K562 (cell line): Measurements from ENCODE around the gene CKM. TPM values are rescaled to one million over a fixed set of nuclear protein-coding genes. Genes with fewer than 3 reads are reported as not detected.

Experiments
- ATAC-seq: fragments of 200-7000 bp; cut with Tn5 transposase; 3 replicates; pipeline ENCODE4 v1.9.1; 2020; ENCODE audit warnings: moderate library complexity
- BruUV-seq: library from RNA; stranded (reverse); fragments of 400-500 nt; replicated peaks from 2 replicates; lab custom pipeline; 2021; lab: Mats Ljungman, UMichigan
- CTCF ChIA-PET: fragments of 300-600 bp; formaldehyde crosslinking; extraction: SDS; loops from one replicate; lab custom pipeline; 2021; ENCODE audit warnings: low intra/inter-chr PET ratio; lab: Yijun Ruan, JAX
- POLR2A ChIA-PET: fragments of 300-600, 350-650 bp; sonication (Branson Sonifier 250); formaldehyde crosslinking; extraction: SDS; loops from one replicate; lab custom pipeline; 2021; ENCODE audit warnings: antibody characterized with exemption, inconsistent platforms; lab: Yijun Ruan, JAX
- DNase-seq, 4 experiments: peaks; one replicate each; pipeline versions ENCODE4 v3.0.0 to v3.0.0-alpha.2; 2011 to 2018; ENCODE audit warnings: low spot score in 3 of 4, mixed read lengths in 3 of 4; ENCODE audit errors: extremely low read depth in 1 of 4
- FAIRE-seq: peaks from 2 replicates; lab custom pipeline; 2011; peaks lifted over from hg19 to GRCh38; lab: Jason Lieb, UNC
- H2AFZ ChIP-seq: 2 replicates; pipeline ENCODE4 v1.6.0; 2011; ENCODE audit warnings: low read depth, low read length, control low read depth, inconsistent platforms
- H3K27ac ChIP-seq: fragments of 200-600 bp; 3 replicates; pipeline ENCODE4 v1.8.0; 2011; ENCODE audit warnings: low read depth, mild to moderate bottlenecking, control low read depth, inconsistent platforms, low read length, moderate library complexity, mixed read lengths; ENCODE audit errors: extremely low read depth
- H3K27me3 ChIP-seq, 2 experiments: fragments of 300-600 bp in 1 of 2; 2 replicates in 1 of 2; 3 replicates in 1 of 2; pipeline versions ENCODE4 v1.6.0 to v1.8.0; 2011; ENCODE audit warnings: inconsistent platforms in 2 of 2, low read length in 2 of 2, mild to moderate bottlenecking in 1 of 2, mixed read lengths in 1 of 2, moderate library complexity in 1 of 2; ENCODE audit not compliant: control insufficient read depth in 2 of 2, insufficient read depth in 2 of 2
- H3K36me3 ChIP-seq: fragments of 300-600 bp; 3 replicates; pipeline ENCODE4 v1.8.0; 2011; ENCODE audit warnings: mild to moderate bottlenecking, low read length, inconsistent platforms; ENCODE audit not compliant: control insufficient read depth, insufficient read depth
- H3K4me1 ChIP-seq, 2 experiments: fragments of 200-600 bp in 1 of 2; replicated peaks in 1 of 2; 2 replicates in 1 of 2; 3 replicates in 1 of 2; pipeline versions ENCODE4 v1.5.1 to v1.8.0; 2011; ENCODE audit warnings: inconsistent platforms in 2 of 2, low read length in 2 of 2, mild to moderate bottlenecking in 1 of 2, mixed read lengths in 1 of 2, moderate library complexity in 1 of 2; ENCODE audit not compliant: control insufficient read depth in 2 of 2, insufficient read depth in 2 of 2
- H3K4me2 ChIP-seq: 2 replicates; pipeline ENCODE4 v1.6.1; 2011; ENCODE audit warnings: low read length, control low read depth, inconsistent platforms, mixed read lengths; ENCODE audit not compliant: insufficient read depth
- H3K4me3 ChIP-seq: fragments of 200-600 bp; sonication (generic), shearing (Covaris generic); 2 replicates; pipeline ENCODE4 v1.5.1; 2016; ENCODE audit warnings: control low read depth, inconsistent platforms
- H3K79me2 ChIP-seq: fragments of 200-600 bp; 3 replicates; pipeline ENCODE4 v1.8.0; 2011; ENCODE audit warnings: low read length, inconsistent platforms; ENCODE audit not compliant: control insufficient read depth, insufficient read depth
- H3K9ac ChIP-seq, 2 experiments: 2 replicates each; pipeline versions ENCODE4 v1.6.0 to v1.6.1; 2011; ENCODE audit warnings: low read depth in 2 of 2, low read length in 2 of 2, control low read depth in 1 of 2, inconsistent platforms in 1 of 2, mild to moderate bottlenecking in 1 of 2, mixed read lengths in 1 of 2; ENCODE audit not compliant: insufficient read depth in 1 of 2
- H3K9me1 ChIP-seq: one replicate; pipeline ENCODE4 v1.6.0; 2011; ENCODE audit warnings: inconsistent platforms, mild to moderate bottlenecking, low read length, moderate library complexity; ENCODE audit not compliant: control insufficient read depth, insufficient read depth
- H3K9me3 ChIP-seq: replicated peaks from 2 replicates; pipeline ENCODE4 v1.5.1; 2011; ENCODE audit warnings: low read depth, low read length, inconsistent platforms; ENCODE audit not compliant: control insufficient read depth, insufficient read depth
- H4K20me1 ChIP-seq: replicated peaks from 2 replicates; pipeline ENCODE4 v1.6.1; 2011; ENCODE audit warnings: low read length, inconsistent platforms, mixed read lengths; ENCODE audit not compliant: control insufficient read depth, insufficient read depth
- ARID3A ChIP-seq: IDR thresholded peaks from 2 replicates; pipeline ENCODE4 v1.6.1; 2012; ENCODE audit warnings: low read depth, low read length, improper control_type of control experiment, borderline replicate concordance
- BCOR ChIP-seq: fragments of 450-650 bp; IDR thresholded peaks from 2 replicates; pipeline ENCODE4 v1.6.1; 2016
- BRCA1 ChIP-seq, 2 experiments: fragments of 450-650 bp in 1 of 2; sonication (generic) in 1 of 2; formaldehyde crosslinking in 1 of 2; IDR thresholded peaks; 2 replicates each; pipeline versions ENCODE4 v1.5.0 to v1.6.1; 2017 to 2020; ENCODE audit warnings: mild to moderate bottlenecking in 1 of 2, missing genetic modification reagents in 1 of 2
- CREB1 ChIP-seq, 2 experiments: sonication (generic) in 1 of 2; formaldehyde crosslinking in 1 of 2; IDR thresholded peaks; 2 replicates each; pipeline versions ENCODE4 v1.6.1 to v1.8.0; 2012 to 2022; ENCODE audit warnings: inconsistent platforms in 1 of 2, mild to moderate bottlenecking in 1 of 2, missing genetic modification reagents in 1 of 2, moderate library complexity in 1 of 2
- FOXA1 ChIP-seq: fragments of 450-650 bp; IDR thresholded peaks from 2 replicates; pipeline ENCODE4 v1.6.1; 2016; ENCODE audit warnings: mild to moderate bottlenecking, borderline replicate concordance
- FOXO4 ChIP-seq: fragments of 450-650 bp; formaldehyde crosslinking; IDR thresholded peaks from 2 replicates; pipeline ENCODE4 v1.4.0; 2020; ENCODE audit warnings: mild to moderate bottlenecking, moderate library complexity
- GATA2 ChIP-seq: sonication (generic); formaldehyde crosslinking; IDR thresholded peaks from 2 replicates; pipeline ENCODE4 v1.4.0; 2020; ENCODE audit warnings: mild to moderate bottlenecking, missing genetic modification reagents
- KLF13 ChIP-seq: fragments of 450-650 bp; IDR thresholded peaks from 2 replicates; pipeline ENCODE4 v1.6.1; 2016; ENCODE audit warnings: missing genetic modification characterization, low read depth, mild to moderate bottlenecking, missing compliant biosample characterization, moderate library complexity, borderline replicate concordance
- LEF1 ChIP-seq: fragments of 450-650 bp; IDR thresholded peaks from 2 replicates; pipeline ENCODE4 v1.6.1; 2016; ENCODE audit warnings: mild to moderate bottlenecking
- MECOM ChIP-seq: fragments of 250-450 bp; sonication (Bioruptor Pico); IDR thresholded peaks from 2 replicates; pipeline ENCODE4 v1.8.0; 2022; ENCODE audit warnings: inconsistent platforms
- PHTF2 ChIP-seq: fragments of 250-450 bp; sonication (Bioruptor Pico); IDR thresholded peaks from 2 replicates; pipeline ENCODE4 v1.5.0; 2021; ENCODE audit warnings: mild to moderate bottlenecking
- RBFOX2 ChIP-seq: fragments of 200-400 bp; formaldehyde crosslinking; IDR thresholded peaks from 2 replicates; pipeline ENCODE4 v1.6.1; 2017; ENCODE audit warnings: low read depth, mild to moderate bottlenecking, low read length, moderate library complexity
- RBM25 ChIP-seq: fragments of 200-400 bp; formaldehyde crosslinking; IDR thresholded peaks from 2 replicates; pipeline ENCODE4 v1.6.1; 2018; ENCODE audit warnings: low read length, low read depth, moderate library complexity; ENCODE audit not compliant: severe bottlenecking
- SP1 ChIP-seq: sonication (generic); formaldehyde crosslinking; IDR thresholded peaks from 2 replicates; pipeline ENCODE4 v1.8.1; 2022; ENCODE audit warnings: mild to moderate bottlenecking, missing genetic modification reagents
- TCF3 ChIP-seq: sonication (generic); formaldehyde crosslinking; IDR thresholded peaks from 2 replicates; pipeline ENCODE4 v1.4.0; 2020; ENCODE audit warnings: mild to moderate bottlenecking, missing genetic modification reagents
- ZBTB8A ChIP-seq: fragments of 450-650 bp; IDR thresholded peaks from 2 replicates; pipeline ENCODE4 v1.6.1; 2018; ENCODE audit warnings: mild to moderate bottlenecking, moderate library complexity; ENCODE audit not compliant: partially characterized antibody
- ZNF175 ChIP-seq: fragments of 200-800 bp; sonication (Bioruptor generic); IDR thresholded peaks from 2 replicates; pipeline ENCODE4 v1.6.1; 2016; ENCODE audit warnings: low read depth, mild to moderate bottlenecking, missing genetic modification characterization, missing compliant biosample characterization
- ZNF584 ChIP-seq: fragments of 200-800 bp; sonication (Bioruptor generic); IDR thresholded peaks from 2 replicates; pipeline ENCODE4 v1.6.1; 2016; ENCODE audit warnings: low read depth, mild to moderate bottlenecking, missing genetic modification characterization, missing compliant biosample characterization
- WGBS: fragments of 100-300 bp; shearing (Covaris generic); methylation state at CpG from one replicate; pipeline ENCODE4 v1.1.6; 2016; ENCODE audit warnings: low coverage, mixed read lengths; ENCODE audit not compliant: insufficient coverage; ENCODE audit errors: missing lambda C conversion rate; 5-methylcytosine and 5-hydroxymethylcytosine counted together
- in situ Hi-C: fragments of 300-500 bp; cut with MboI; formaldehyde crosslinking; loops from 4 replicates; pipeline ENCODE4 v1.15.0; 2018; ENCODE audit warnings: inconsistent platforms, mixed read lengths
- intact Hi-C: fragments of 100-400 bp; cut with micrococcal nuclease; formaldehyde crosslinking; loops from 2 replicates; pipeline ENCODE4 v1.14.2; 2022
- polyA plus RNA-seq, 8 experiments: library from polyadenylated mRNA; depleted of rRNA in 4 of 8; stranded (reverse) in 5 of 8; unstranded in 3 of 8; fragments of >200 nt; fragmentation: Nextera tagmentation in 2 of 8; fragmentation: Illumina TruSeq in 1 of 8; extraction: Ambion mirVana in 2 of 8; extraction: Trizol in 1 of 8; gene quantifications; 2 replicates each; pipeline versions ENCODE4 v1.2.1 to v1.2.3, GENCODE V29; 2011 to 2014; ENCODE audit warnings: inconsistent platforms in 1 of 8, missing spikeins in 1 of 8
- total RNA-seq, 7 experiments: library from RNA; depleted of rRNA in 6 of 7; stranded (reverse); fragments of >200 nt in 6 of 7; fragmentation: Illumina TruSeq in 2 of 7; extraction: Trizol in 2 of 7; gene quantifications; 2 replicates each; pipeline versions ENCODE4 v1.2.1 to v1.2.3, GENCODE V29; 2011 to 2021; ENCODE audit warnings: low replicate concordance in 1 of 7

CKM gene
- total and polyA plus RNA-seq, 9 of the 15 experiments (the other 6 are each of a cell fraction or from before 2014, with no cell fraction given): 0.06 to 0.17 (median 0.09) TPM; not detected in 4

- peak; percentile 84 for ATAC-seq
- Histone ChIP-seq H3K9ac (peak within 1 kb of the TSS in 1 of 2 experiments; percentile 66; a peak in 3 of 4 replicates), H3K9me1 (no peaks in the 10 kb centered on the region), H3K27me3 (peaks cover 8 to 13% of the 10 kb centered on the region in 2 experiments; a peak in 3 of 5 replicates), H3K4me3 (peak within 1 kb of the TSS; percentile 42), H3K27ac (no peak within 1 kb of the TSS), H3K4me2 (peak within 1 kb of the TSS; percentile 69), H4K20me1 (no peaks in the 10 kb centered on the region), H3K4me1 (peaks cover 7 to 37% of the 10 kb centered on the region in 2 experiments; a peak in 4 of 5 replicates), H3K9me3 (no peaks in the 10 kb centered on the region), H2AFZ (peak within 1 kb of the TSS; percentile 56), H3K79me2 (no peaks in the 10 kb centered on the region), H3K36me3 (no peaks in the 10 kb centered on the region)
- CTCF ChIA-PET: interaction anchor here (0.7 kb wide), 1 partner anchor 260 kb away, joined by 4 read pairs; no protein-coding TSS in a partner anchor
- intact Hi-C loops (no loop called here), in situ Hi-C loops (no loop called here)
- peak; percentile 71 to 96 (median 92) for DNase-seq
- POLR2A ChIA-PET: interaction anchor here (1.4 kb wide), 1 partner anchor 139 kb away, joined by 3 read pairs; no protein-coding TSS in a partner anchor
- no peak for FAIRE-seq
- BruUV-seq: no TSS peak
- WGBS: 6% methylated on average over 38 of the region's 50 CpGs
- TF ChIP-seq ARID3A: no peak
- no peak for TF ChIP-seq FOXO4 (CRISPR knock-in tag)
- 0 out of 2 replicates have a peak, but pooled peaks have one; percentile 16 for TF ChIP-seq MECOM (CRISPR knock-in tag)
- no peak for TF ChIP-seq ZBTB8A
- TF ChIP-seq BRCA1 (IDR thresholded peaks at IDR 0.05): no peak
- TF ChIP-seq BRCA1 (CRISPR knock-in tag; IDR thresholded peaks at IDR 0.05): 0 out of 2 replicates have a peak, but pooled peaks have one; percentile 71
- TF ChIP-seq RBFOX2: peak; percentile 41; the same call in 1 of the 2 replicates
- TF ChIP-seq LEF1: no peak
- peak; percentile 73 for TF ChIP-seq BCOR
- no peak for TF ChIP-seq ZNF584 (CRISPR knock-in tag)
- TF ChIP-seq KLF13: peak; percentile 36; the same call in 1 of the 2 replicates
- 0 out of 2 replicates have a peak, but pooled peaks have one; percentile 45 for TF ChIP-seq GATA2
- TF ChIP-seq PHTF2 (CRISPR knock-in tag): no peak
- no peak for TF ChIP-seq FOXA1
- 0 out of 2 replicates have a peak, but pooled peaks have one; percentile 5 for TF ChIP-seq TCF3
- TF ChIP-seq RBM25: no peak
- peak; percentile 68; the same call in 1 of the 2 replicates for TF ChIP-seq SP1 (CRISPR knock-in tag)
- no peak for TF ChIP-seq CREB1 (IDR thresholded peaks at IDR 0.05)
- TF ChIP-seq CREB1 (CRISPR knock-in tag; IDR thresholded peaks at IDR 0.05): no peak
- no peak for TF ChIP-seq ZNF175
Measured at GRCh38 chr19:45340232-45340898, 17.7 kb upstream of the CKM start, which contains the start of gene KLC3. TSS of gene KLC3 (plus strand) at chr19:45340750. CDS start at chr19:45345542, 4,792 bp downstream.
